H1 (cell line): ENCODE data around the gene RRP9. TPM values are rescaled to one million over a fixed set of nuclear protein-coding genes. Genes with fewer than 3 reads are reported as not detected.

Experiments
- CEBPB ChIP-seq: IDR thresholded peaks from 2 replicates; pipeline ENCODE4 v1.6.1; 2012; ENCODE audit warnings: low read depth, low read length
- GABPA ChIP-seq: IDR thresholded peaks from 2 replicates; pipeline ENCODE4 v1.6.1; 2011; ENCODE audit warnings: mild to moderate bottlenecking, low read length, moderate library complexity, borderline replicate concordance; ENCODE audit not compliant: insufficient read depth
- polyA plus RNA-seq, 7 experiments: library from polyadenylated mRNA; depleted of rRNA in 3 of 7; stranded (reverse) in 5 of 7; unstranded in 2 of 7; fragments of >200 nt in 5 of 7; fragments of 200-250 nt in 2 of 7; gene quantifications; 1 replicate in 5 of 7; 2 replicates in 1 of 7; 4 replicates in 1 of 7; pipeline versions ENCODE4 v1.2.1 to v1.2.3, GENCODE V29; 2011 to 2013; ENCODE audit warnings: missing spikeins in 2 of 7, mixed read lengths in 2 of 7
- total RNA-seq: library from RNA; stranded (reverse); fragmentation: NEBNext Ultra II Directional; extraction: Animal tissue kit (Norgen Biotek cat#: 25700); gene quantifications from 2 replicates; pipeline ENCODE4 v1.2.1, GENCODE V29; 2021

RRP9 gene
- total and polyA plus RNA-seq, 2 of the 8 experiments (the other 6 are each of a cell fraction or from before 2014, with no cell fraction given): 55.6 to 68.9 TPM

GRCh38 chr3:51967384-51968169, 25.9 kb upstream of the RRP9 start, which contains the start of gene PCBP4 (continued):
- TF ChIP-seq GABPA (no peak), CEBPB (no peak)
